Erythroblast (primary cell): ENCODE data around the gene TFF2.

Source experiments
- GATA1 ChIP-seq: IDR thresholded peaks from 2 replicates; pipeline ENCODE4 v1.6.1; 2011; ENCODE audit warnings: low read depth, mild to moderate bottlenecking, control low read depth, low read length, moderate library complexity
- POLR2A ChIP-seq: IDR thresholded peaks from 2 replicates; pipeline ENCODE4 v1.6.1; 2011; ENCODE audit warnings: mild to moderate bottlenecking, low read length

DNA sequence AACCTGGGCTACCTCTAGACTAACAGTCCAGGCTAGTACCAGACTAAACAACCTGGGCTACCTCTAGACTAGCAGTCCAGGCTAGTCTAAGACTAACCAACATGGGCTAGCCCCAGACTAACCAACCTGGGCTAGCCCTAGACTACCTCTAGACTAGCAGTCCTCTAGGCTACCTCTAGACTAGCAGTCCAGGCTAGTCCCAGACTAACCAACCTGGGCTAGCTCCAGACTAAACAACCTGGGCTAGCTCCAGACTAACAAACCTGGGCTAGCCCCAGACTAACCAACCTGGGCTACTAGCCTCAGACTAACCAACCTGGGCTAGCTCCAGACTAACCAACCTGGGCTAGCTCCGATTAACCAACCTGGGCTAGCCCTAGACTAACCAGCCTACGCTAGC, 2.0 kb downstream of the TFF2 start:
- TF ChIP-seq POLR2A, result no peak
- TF ChIP-seq GATA1, result no peak
